HG03135 (cell line): Measurements from ENCODE around the gene SPDYE8.
"Not testable (repeated sequence)": the region's sequence is repeated elsewhere in the genome, so short reads cannot be mapped to it uniquely, and the experiment has no call there.

ENCODE experiments used
- ATAC-seq: cut with Tn5 transposase; IDR thresholded peaks from one replicate; pipeline ENCODE4 v1.9.1; 2021; ENCODE audit warnings: mild to moderate bottlenecking, moderate library complexity; ENCODE audit not compliant: unreplicated experiment

The SPDYE8 gene

GRCh38 chr7:73029666-73030065, at the start of gene SPDYE8:
TSS of gene SPDYE8 (minus strand) at chr7:73029766. CDS start at chr7:73027966, 1,800 bp downstream.
- ATAC-seq, result not testable (repeated sequence)

- not testable (repeated sequence) for ATAC-seq
These were observed 28.2 kb upstream of the SPDYE8 start, which contains the start of gene SPDYE11 for GRCh38 chr7:73057811-73058210. TSS of gene SPDYE11 (minus strand) at chr7:73057911. CDS start at chr7:73056111, 1,800 bp downstream.

GRCh38 chr7:73006491-73006890, 23.1 kb downstream of the SPDYE8 start:
- not testable (repeated sequence) for ATAC-seq

GRCh38 chr7:73005693-73006447, 23.7 kb downstream of the SPDYE8 start:
- ATAC-seq, result peak; percentile 82

GRCh38 chr7:73005356-73005692, 24.2 kb downstream of the SPDYE8 start:
- peak; percentile 87 for ATAC-seq

GRCh38 chr7:72997887-72998468, 31.6 kb downstream of the SPDYE8 start:
- not testable (repeated sequence) for ATAC-seq

- not testable (repeated sequence) for ATAC-seq
These were observed 32.1 kb downstream of the SPDYE8 start for GRCh38 chr7:72997447-72997846.

- ATAC-seq, result not testable (repeated sequence)
These were observed 34.1 kb downstream of the SPDYE8 start for GRCh38 chr7:72995484-72995883.

- not testable (repeated sequence) for ATAC-seq
These were observed 39.2 kb downstream of the SPDYE8 start for GRCh38 chr7:72990146-72990913.

- ATAC-seq, result not testable (repeated sequence)
These were observed 47.5 kb downstream of the SPDYE8 start for GRCh38 chr7:72982084-72982483.

- ATAC-seq, result not testable (repeated sequence)
These were observed 49.2 kb downstream of the SPDYE8 start for GRCh38 chr7:72980382-72980781.

- ATAC-seq, result not testable (repeated sequence)
These were observed 53.1 kb downstream of the SPDYE8 start for GRCh38 chr7:72976434-72976833.

- ATAC-seq, result not testable (repeated sequence)
These were observed 53.8 kb downstream of the SPDYE8 start for GRCh38 chr7:72975656-72976286.

- ATAC-seq, result not testable (repeated sequence)
These were observed 54.8 kb downstream of the SPDYE8 start for GRCh38 chr7:72974781-72975180.

GRCh38 chr7:72971505-72971904, 58.1 kb downstream of the SPDYE8 start:
- ATAC-seq, result not testable (repeated sequence)
